BLaER1 (cell line): Measurements from ENCODE around the gene TBCA.

ENCODE experiments used
- H3K27ac ChIP-seq: shearing (Covaris generic); formaldehyde crosslinking; 2 replicates; pipeline ENCODE4 v1.8.1; 2022
- H3K27me3 ChIP-seq: shearing (Covaris generic); formaldehyde crosslinking; 2 replicates; pipeline ENCODE4 v1.8.1; 2022
- H3K36me3 ChIP-seq: shearing (Covaris generic); formaldehyde crosslinking; 2 replicates; pipeline ENCODE4 v1.8.1; 2022
- H3K4me1 ChIP-seq: shearing (Covaris generic); formaldehyde crosslinking; 2 replicates; pipeline ENCODE4 v1.8.1; 2022
- H3K4me2 ChIP-seq: shearing (Covaris generic); formaldehyde crosslinking; 2 replicates; pipeline ENCODE4 v1.8.1; 2022
- H3K4me3 ChIP-seq: shearing (Covaris generic); formaldehyde crosslinking; 2 replicates; pipeline ENCODE4 v1.8.1; 2022
- H3K9ac ChIP-seq: shearing (Covaris generic); formaldehyde crosslinking; 2 replicates; pipeline ENCODE4 v1.8.1; 2022
- H3K9me3 ChIP-seq: shearing (Covaris generic); formaldehyde crosslinking; 2 replicates; pipeline ENCODE4 v1.8.1; 2022
- H4K20me1 ChIP-seq: shearing (Covaris generic); formaldehyde crosslinking; 2 replicates; pipeline ENCODE4 v1.8.1; 2022
- Cebpa-rat ChIP-seq: shearing (Covaris generic); IDR thresholded peaks from 2 replicates; pipeline ENCODE4 v1.8.1; 2022

The TBCA gene

GRCh38 chr5:77791356-77791755 is 15.2 kb upstream of the TBCA start:
- Histone ChIP-seq H3K9me3 (peaks cover 7% of the 10 kb centered on the region; the same call in 1 of the 2 replicates), H3K36me3 (no peaks in the 10 kb centered on the region), H3K4me1 (no peaks in the 10 kb centered on the region), H3K4me3 (no peak overlapping the region), H3K4me2 (no peak overlapping the region), H3K27ac (no peak overlapping the region), H4K20me1 (no peaks in the 10 kb centered on the region), H3K9ac (no peak overlapping the region), H3K27me3 (no peaks in the 10 kb centered on the region)
- no peak for TF ChIP-seq Cebpa-rat

GRCh38 chr5:77785229-77785628 is 9.1 kb upstream of the TBCA start:
- Histone ChIP-seq H3K4me1 (no peaks in the 10 kb centered on the region), H3K27ac (no peak overlapping the region), H3K4me2 (no peak overlapping the region), H3K36me3 (no peaks in the 10 kb centered on the region), H3K27me3 (no peaks in the 10 kb centered on the region), H3K9ac (no peak overlapping the region), H3K9me3 (peaks cover 15% of the 10 kb centered on the region), H4K20me1 (no peaks in the 10 kb centered on the region), H3K4me3 (no peak overlapping the region)
- no peak for TF ChIP-seq Cebpa-rat

GRCh38 chr5:77784735-77785134 is 8.6 kb upstream of the TBCA start:
- no peaks in the 10 kb centered on the region for H4K20me1 ChIP-seq
- no peaks in the 10 kb centered on the region for H3K27me3 ChIP-seq
- H3K4me2 ChIP-seq, result no peak overlapping the region
- no peaks in the 10 kb centered on the region for H3K36me3 ChIP-seq
- H3K4me1 ChIP-seq, result no peaks in the 10 kb centered on the region
- H3K9ac ChIP-seq, result no peak overlapping the region
- H3K4me3 ChIP-seq, result no peak overlapping the region
- H3K27ac ChIP-seq, result no peak overlapping the region
- TF ChIP-seq Cebpa-rat, result no peak
- H3K9me3 ChIP-seq, result peaks cover 15% of the 10 kb centered on the region

GRCh38 chr5:77781076-77781475 is 4.9 kb upstream of the TBCA start:
- no peaks in the 10 kb centered on the region for H4K20me1 ChIP-seq
- no peak overlapping the region for H3K27ac ChIP-seq
- TF ChIP-seq Cebpa-rat, result no peak
- peaks cover 15% of the 10 kb centered on the region for H3K9me3 ChIP-seq
- H3K36me3 ChIP-seq, result no peaks in the 10 kb centered on the region
- no peak overlapping the region for H3K4me3 ChIP-seq
- H3K9ac ChIP-seq, result no peak overlapping the region
- H3K4me1 ChIP-seq, result peaks cover 11% of the 10 kb centered on the region
- H3K27me3 ChIP-seq, result no peaks in the 10 kb centered on the region
- H3K4me2 ChIP-seq, result no peak overlapping the region

GRCh38 chr5:77778881-77779438 is 2.8 kb upstream of the TBCA start:
- no peak for TF ChIP-seq Cebpa-rat
- Histone ChIP-seq H3K27ac (no peak overlapping the region), H3K4me1 (peaks cover 22% of the 10 kb centered on the region), H3K27me3 (no peaks in the 10 kb centered on the region), H3K9me3 (no peaks in the 10 kb centered on the region; the same call in 1 of the 2 replicates), H3K4me2 (peak overlapping the region; percentile 8; the same call in 1 of the 2 replicates), H3K4me3 (no peak overlapping the region), H3K9ac (no peak overlapping the region), H3K36me3 (peaks cover 1% of the 10 kb centered on the region), H4K20me1 (peaks cover 19% of the 10 kb centered on the region)

- H3K36me3 ChIP-seq, result peaks cover 7% of the 10 kb centered on the region
- no peaks in the 10 kb centered on the region for H3K9me3 ChIP-seq
- H3K4me3 ChIP-seq, result no peak overlapping the region
- H3K4me2 ChIP-seq, result no peak overlapping the region
- TF ChIP-seq Cebpa-rat, result no peak
- peaks cover 28% of the 10 kb centered on the region for H3K4me1 ChIP-seq
- H4K20me1 ChIP-seq, result peaks cover 25% of the 10 kb centered on the region
- H3K9ac ChIP-seq, result no peak overlapping the region
- H3K27me3 ChIP-seq, result no peaks in the 10 kb centered on the region
- no peak overlapping the region for H3K27ac ChIP-seq
Observed at GRCh38 chr5:77778398-77778797, 2.3 kb upstream of the TBCA start.

GRCh38 chr5:77777911-77778310 is 1.8 kb upstream of the TBCA start:
- Histone ChIP-seq H3K4me3 (no peak overlapping the region), H3K27me3 (no peaks in the 10 kb centered on the region), H3K4me1 (peaks cover 30% of the 10 kb centered on the region), H3K9ac (no peak overlapping the region), H3K4me2 (no peak overlapping the region), H3K36me3 (peaks cover 12% of the 10 kb centered on the region), H3K9me3 (no peaks in the 10 kb centered on the region), H3K27ac (no peak overlapping the region), H4K20me1 (peaks cover 30% of the 10 kb centered on the region)
- no peak for TF ChIP-seq Cebpa-rat

GRCh38 chr5:77777281-77777892 is 1.2 kb upstream of the TBCA start:
- Histone ChIP-seq H3K9ac (no peak overlapping the region), H3K4me3 (no peak overlapping the region), H3K27me3 (no peaks in the 10 kb centered on the region), H3K9me3 (no peaks in the 10 kb centered on the region; the same call in 1 of the 2 replicates), H3K27ac (no peak overlapping the region), H3K36me3 (peaks cover 16% of the 10 kb centered on the region), H3K4me2 (no peak overlapping the region), H3K4me1 (peaks cover 30% of the 10 kb centered on the region), H4K20me1 (peaks cover 35% of the 10 kb centered on the region)
- no peak for TF ChIP-seq Cebpa-rat

- no peak for TF ChIP-seq Cebpa-rat
- H3K4me3 ChIP-seq, result peak overlapping the region; percentile 83
- peaks cover 42% of the 10 kb centered on the region for H4K20me1 ChIP-seq
- peak overlapping the region; percentile 79 for H3K4me2 ChIP-seq
- H3K27me3 ChIP-seq, result no peaks in the 10 kb centered on the region
- H3K4me1 ChIP-seq, result peaks cover 30% of the 10 kb centered on the region
- H3K27ac ChIP-seq, result peak overlapping the region; percentile 99
- peaks cover 21% of the 10 kb centered on the region for H3K36me3 ChIP-seq
- peaks cover 1% of the 10 kb centered on the region; the same call in 1 of the 2 replicates for H3K9me3 ChIP-seq
- peak overlapping the region; percentile 98 for H3K9ac ChIP-seq
Observed at GRCh38 chr5:77776554-77777206, 541 bp upstream of the TBCA start.
